ENCODE data around the gene LIN37.

LIN37 gene

DNA sequence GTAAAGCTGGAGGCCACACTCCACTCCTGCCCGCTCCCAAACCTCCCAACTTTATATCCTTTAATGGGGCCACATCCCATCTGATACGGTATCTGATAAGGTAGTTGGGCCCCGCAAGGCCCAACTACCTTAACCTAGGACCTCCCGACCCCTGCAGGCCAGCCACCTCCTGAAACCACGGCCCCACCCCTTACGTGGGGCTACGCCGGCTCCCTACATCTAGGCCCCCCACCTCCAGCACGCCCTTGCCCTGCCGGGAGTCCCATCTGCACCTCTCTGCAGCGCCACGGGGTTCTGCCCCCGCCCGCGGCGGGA is 8.3 kb upstream of the LIN37 start:
- Histone ChIP-seq H3K4me2 (peak overlapping the region; percentile 33; the same call in 1 of the 2 replicates), H3K36me3 (ENCODE audit: insufficient read depth) (no peaks in the 10 kb centered on the region), H3K27me3 (ENCODE audit: insufficient read depth, low read depth) (no peaks in the 10 kb centered on the region), H3K79me2 (ENCODE audit: insufficient read depth, low read depth) (no peaks in the 10 kb centered on the region), H4K20me1 (ENCODE audit: insufficient read depth) (no peaks in the 10 kb centered on the region), H3K4me3 (IDR thresholded peaks at IDR 0.05; ENCODE audit: insufficient read depth, low read depth, low read length) (no peak overlapping the region), H3K4me1 (ENCODE audit: low read depth, poor library complexity, severe bottlenecking) (peaks cover 41% of the 10 kb centered on the region), H3K27ac (no peak overlapping the region), H2AFZ (ENCODE audit: low read depth) (peak overlapping the region; percentile 74; the same call in 1 of the 2 replicates), H3K9ac (peak overlapping the region; percentile 28; the same call in 1 of the 2 replicates)
- TF ChIP-seq, protein P1, sequence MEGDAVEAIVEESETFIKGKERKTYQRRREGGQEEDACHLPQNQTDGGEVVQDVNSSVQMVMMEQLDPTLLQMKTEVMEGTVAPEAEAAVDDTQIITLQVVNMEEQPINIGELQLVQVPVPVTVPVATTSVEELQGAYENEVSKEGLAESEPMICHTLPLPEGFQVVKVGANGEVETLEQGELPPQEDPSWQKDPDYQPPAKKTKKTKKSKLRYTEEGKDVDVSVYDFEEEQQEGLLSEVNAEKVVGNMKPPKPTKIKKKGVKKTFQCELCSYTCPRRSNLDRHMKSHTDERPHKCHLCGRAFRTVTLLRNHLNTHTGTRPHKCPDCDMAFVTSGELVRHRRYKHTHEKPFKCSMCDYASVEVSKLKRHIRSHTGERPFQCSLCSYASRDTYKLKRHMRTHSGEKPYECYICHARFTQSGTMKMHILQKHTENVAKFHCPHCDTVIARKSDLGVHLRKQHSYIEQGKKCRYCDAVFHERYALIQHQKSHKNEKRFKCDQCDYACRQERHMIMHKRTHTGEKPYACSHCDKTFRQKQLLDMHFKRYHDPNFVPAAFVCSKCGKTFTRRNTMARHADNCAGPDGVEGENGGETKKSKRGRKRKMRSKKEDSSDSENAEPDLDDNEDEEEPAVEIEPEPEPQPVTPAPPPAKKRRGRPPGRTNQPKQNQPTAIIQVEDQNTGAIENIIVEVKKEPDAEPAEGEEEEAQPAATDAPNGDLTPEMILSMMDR (conservative IDR thresholded peaks at IDR 0.05; ENCODE audit: low read depth, low read length) = no peak

DNA sequence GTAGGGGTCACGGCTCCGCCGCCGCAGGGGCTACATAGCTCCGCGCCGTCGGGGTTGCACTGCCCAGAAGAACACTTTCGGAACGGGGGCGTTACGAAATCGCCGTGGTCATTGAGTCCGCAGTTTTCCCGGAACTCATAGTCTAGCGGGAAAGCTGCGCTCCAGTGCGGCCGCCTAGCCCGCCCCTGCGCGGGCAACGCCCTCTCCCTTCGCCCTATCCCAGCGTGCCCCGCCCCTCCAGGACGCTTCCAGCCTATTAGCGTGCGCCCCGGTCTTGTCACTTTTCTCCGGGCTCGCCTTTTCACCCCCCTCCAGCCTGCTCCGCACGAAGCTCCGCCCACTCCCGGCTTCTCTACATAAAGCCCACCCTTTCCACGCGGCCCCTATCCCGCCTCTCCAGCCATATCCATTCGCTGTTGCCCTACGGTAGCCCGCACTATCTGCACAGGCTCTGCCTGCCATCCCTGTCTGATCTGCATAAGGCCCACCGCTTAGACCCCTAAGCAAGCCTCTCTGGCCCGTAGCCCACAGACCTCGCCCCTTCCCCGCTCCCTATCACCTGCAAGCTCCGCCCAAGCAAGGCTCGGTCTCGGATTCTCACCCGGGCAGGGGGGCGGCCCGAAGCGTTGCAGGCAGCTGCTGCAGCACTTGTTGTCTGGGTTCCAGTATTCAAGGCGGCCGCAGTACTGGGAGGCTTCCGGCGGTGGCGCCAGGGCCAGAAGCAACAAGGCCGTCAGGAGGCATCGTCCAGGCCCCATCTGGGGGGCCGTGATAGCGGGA is 7.8 kb upstream of the LIN37 start:
- Histone ChIP-seq H3K79me2 (ENCODE audit: insufficient read depth, low read depth) (no peaks in the 10 kb centered on the region), H3K27ac (peak overlapping the region; percentile 74), H3K36me3 (ENCODE audit: insufficient read depth) (no peaks in the 10 kb centered on the region), H3K27me3 (ENCODE audit: insufficient read depth, low read depth) (no peaks in the 10 kb centered on the region), H2AFZ (ENCODE audit: low read depth) (peak overlapping the region; percentile 74), H3K4me1 (ENCODE audit: low read depth, poor library complexity, severe bottlenecking) (peaks cover 41% of the 10 kb centered on the region), H3K4me2 (peak overlapping the region; percentile 66), H4K20me1 (ENCODE audit: insufficient read depth) (no peaks in the 10 kb centered on the region), H3K9ac (peak overlapping the region; percentile 41; the same call in 1 of the 2 replicates), H3K4me3 (IDR thresholded peaks at IDR 0.05; ENCODE audit: insufficient read depth, low read depth, low read length) (no peak overlapping the region)
- TF ChIP-seq, protein P1 (conservative IDR thresholded peaks at IDR 0.05; ENCODE audit: low read depth, low read length) = no peak; the same call in 1 of the 2 replicates

DNA sequence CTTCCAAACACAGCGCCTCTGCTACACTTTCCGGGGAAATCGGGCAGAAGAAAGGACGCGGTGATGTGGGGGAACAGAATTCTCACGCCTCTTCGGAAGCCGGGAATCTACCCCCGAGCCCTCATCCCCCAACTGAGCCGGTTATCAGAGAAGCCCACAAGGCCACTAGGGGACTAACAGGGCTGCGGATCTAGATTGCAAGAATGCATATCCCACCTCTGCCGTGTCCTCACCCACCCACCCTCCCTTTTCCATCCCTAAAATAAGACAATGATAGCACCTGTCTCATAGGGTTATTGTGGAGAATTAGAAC is 7.2 kb upstream of the LIN37 start:
- Histone ChIP-seq H2AFZ (ENCODE audit: low read depth) (peak overlapping the region; percentile 74), H3K4me1 (ENCODE audit: low read depth, poor library complexity, severe bottlenecking) (peaks cover 43% of the 10 kb centered on the region), H3K27ac (peak overlapping the region; percentile 74), H3K36me3 (ENCODE audit: insufficient read depth) (no peaks in the 10 kb centered on the region), H3K79me2 (ENCODE audit: insufficient read depth, low read depth) (no peaks in the 10 kb centered on the region; the same call in 1 of the 2 replicates), H3K4me3 (IDR thresholded peaks at IDR 0.05; ENCODE audit: insufficient read depth, low read depth, low read length) (no peak overlapping the region), H3K4me2 (peak overlapping the region; percentile 66), H3K9ac (peak overlapping the region; percentile 41; the same call in 1 of the 2 replicates), H4K20me1 (ENCODE audit: insufficient read depth) (no peaks in the 10 kb centered on the region), H3K27me3 (ENCODE audit: insufficient read depth, low read depth) (no peaks in the 10 kb centered on the region)
- TF ChIP-seq, protein P1 (conservative IDR thresholded peaks at IDR 0.05; ENCODE audit: low read depth, low read length) = peak; percentile 30; the same call in 1 of the 2 replicates

DNA sequence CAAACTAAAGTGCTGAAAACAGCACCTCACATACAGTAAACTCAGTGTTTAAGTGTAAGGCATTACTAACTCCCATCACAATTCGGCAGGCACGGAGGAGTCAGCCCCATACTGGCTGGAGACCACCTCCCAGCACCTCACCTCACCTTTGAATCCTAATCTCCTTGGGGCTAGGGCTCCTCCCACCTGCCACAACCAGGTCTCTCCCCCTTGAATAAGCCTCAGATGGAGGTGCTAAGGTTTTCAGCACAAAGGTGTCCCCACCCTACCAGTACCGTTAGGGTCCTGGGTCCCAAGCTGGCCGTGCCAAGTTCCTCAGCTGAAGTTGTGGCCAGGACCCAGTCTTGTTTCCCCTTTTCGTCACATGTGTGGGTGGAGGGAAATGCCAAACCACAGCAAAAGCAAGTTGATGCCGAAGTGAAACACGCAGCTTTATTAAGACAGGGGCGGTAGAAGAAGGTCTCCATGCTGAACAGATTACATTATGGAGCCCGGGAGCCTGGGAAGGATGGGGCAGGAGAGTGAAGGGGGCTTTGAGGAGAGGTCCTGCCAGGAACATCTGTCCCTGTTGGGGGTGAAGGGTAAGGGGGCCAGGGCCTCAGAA is 6.2 kb upstream of the LIN37 start, which contains the start of gene IGFLR1:
Gene IGFLR1, minus strand, starts transcription at position 332 of the 604 bp plus-strand sequence. CDS start 1,272 bp downstream, outside the sequence.
- Histone ChIP-seq H3K4me2 (peak within 1 kb of the TSS; percentile 74), H3K27ac (peak within 1 kb of the TSS; percentile 63), H3K36me3 (ENCODE audit: insufficient read depth) (no peaks in the 10 kb centered on the region), H3K4me3 (IDR thresholded peaks at IDR 0.05; ENCODE audit: insufficient read depth, low read depth, low read length) (no peak within 1 kb of the TSS), H3K27me3 (ENCODE audit: insufficient read depth, low read depth) (no peaks in the 10 kb centered on the region), H4K20me1 (ENCODE audit: insufficient read depth) (no peaks in the 10 kb centered on the region), H2AFZ (ENCODE audit: low read depth) (peak within 1 kb of the TSS; percentile 62; the same call in 1 of the 2 replicates), H3K79me2 (ENCODE audit: insufficient read depth, low read depth) (no peaks in the 10 kb centered on the region; the same call in 1 of the 2 replicates), H3K4me1 (ENCODE audit: low read depth, poor library complexity, severe bottlenecking) (peaks cover 46% of the 10 kb centered on the region), H3K9ac (peak within 1 kb of the TSS; percentile 37; the same call in 1 of the 2 replicates)
- TF ChIP-seq, protein P1 (conservative IDR thresholded peaks at IDR 0.05; ENCODE audit: low read depth, low read length) = no peak

Measured in KMS-11 (cell line).